NCI-H1436 treated with DMSO at 0.1 percent for 48 hours (cell line): ENCODE results near the gene SMR3A.

Experiments used
- DNase-seq: peaks from one replicate; lab custom pipeline; 2025; lab: John Stamatoyannopoulos, UW

The SMR3A gene

DNA sequence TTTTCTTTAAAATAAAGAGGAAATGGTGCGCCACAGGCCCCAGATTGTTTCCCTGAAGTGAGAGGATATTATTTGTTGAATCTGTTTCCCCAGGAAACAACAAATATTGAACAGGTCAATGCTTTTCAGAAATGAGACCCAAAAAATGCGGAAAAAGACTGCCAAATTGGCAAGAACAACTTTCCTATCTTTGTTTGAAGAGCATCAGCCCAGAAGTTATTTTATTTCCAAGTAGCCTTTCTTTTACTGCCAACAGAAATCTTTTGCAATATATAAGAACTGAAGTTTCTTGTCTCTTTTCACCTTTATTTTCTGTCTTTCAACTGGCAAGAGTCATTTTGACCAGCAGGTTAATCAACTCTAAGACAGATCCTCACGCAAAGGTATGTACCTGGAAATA is at the start of gene SMR3A:
SMR3A (plus strand) TSS at position 301 of the 400 bp plus-strand sequence. CDS start 1,356 bp downstream, outside the sequence.
- no peak for DNase-seq

DNA sequence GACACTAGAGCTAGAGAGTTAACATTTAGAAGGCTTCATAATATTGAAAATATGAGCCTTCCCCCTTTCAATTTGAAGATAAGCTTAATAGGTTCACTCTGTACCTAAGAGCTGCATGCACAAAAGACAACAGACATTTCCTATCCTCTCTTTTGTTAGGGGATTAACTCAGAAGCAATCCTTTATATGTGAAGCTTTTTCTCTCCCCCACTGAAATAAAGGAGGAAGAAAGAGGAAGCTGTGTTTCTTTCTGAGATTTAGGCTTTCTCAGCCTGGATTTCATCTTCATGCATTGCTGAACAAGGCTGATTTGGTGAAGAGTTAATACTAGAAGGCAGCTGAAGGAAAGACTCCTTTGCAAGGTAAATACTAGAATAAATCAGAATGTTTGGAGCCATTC is 46.8 kb upstream of the SMR3A start:
- no peak for DNase-seq

DNA sequence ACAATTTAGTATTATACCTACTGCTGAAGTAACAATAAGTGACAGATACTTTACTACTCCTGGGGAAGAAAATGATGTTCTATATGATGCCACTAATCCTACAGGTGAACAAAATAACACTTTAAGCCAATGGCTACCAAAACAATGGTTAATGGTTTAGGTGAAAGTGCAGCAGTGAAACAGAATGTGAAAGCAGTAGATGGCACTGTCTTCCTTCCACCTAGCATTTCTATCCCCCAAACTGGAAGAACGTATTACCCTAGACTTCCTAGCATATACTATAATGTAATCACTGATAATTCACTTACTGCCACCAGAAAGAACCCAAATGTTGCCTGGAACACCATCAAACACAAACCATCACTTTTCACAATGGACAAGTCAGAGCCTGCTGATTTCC is 44.6 kb upstream of the SMR3A start:
- DNase-seq, result no peak

DNA sequence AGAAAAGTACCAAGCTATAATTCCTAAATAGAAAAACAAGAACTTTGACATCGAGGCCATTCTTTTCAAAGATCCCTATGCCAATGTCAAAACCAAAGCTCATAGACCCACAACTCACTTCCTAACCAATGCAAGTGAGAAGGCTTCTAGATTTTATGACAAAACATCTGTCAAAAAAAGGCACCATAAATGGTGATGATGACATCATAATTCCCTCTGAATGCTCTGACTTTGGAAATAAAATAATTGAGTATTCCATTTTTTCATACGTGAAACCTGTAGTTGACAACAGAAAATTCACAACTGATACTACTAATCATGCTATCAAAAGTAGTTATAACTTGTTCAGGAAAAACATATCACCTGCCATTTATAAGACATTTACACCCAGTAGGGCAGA is 34.5 kb upstream of the SMR3A start:
- DNase-seq, result no peak

DNA sequence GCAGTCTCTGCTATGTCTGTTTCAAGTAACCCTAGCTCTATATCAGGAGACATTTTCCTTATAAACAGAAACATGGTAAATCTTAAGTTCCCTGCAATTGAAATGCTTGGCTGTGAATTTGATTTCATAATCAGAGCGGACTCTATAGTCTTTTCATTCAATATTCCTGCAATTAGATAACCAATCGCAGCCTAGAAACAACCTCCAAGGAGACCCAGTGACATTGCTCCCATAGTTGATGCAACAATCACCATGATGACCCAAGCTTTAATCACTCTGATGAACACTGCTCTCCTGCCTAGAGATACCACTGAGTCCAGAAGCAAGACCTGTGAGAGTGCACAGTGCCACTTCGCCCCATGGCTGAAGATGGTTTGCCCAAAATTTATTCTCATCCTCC is 25.9 kb upstream of the SMR3A start, which contains the start of gene CABS1:
CABS1 (plus strand) TSS at position 301 of the 400 bp plus-strand sequence; CDS start at position 360, 59 bp downstream.
- no peak for DNase-seq

DNA sequence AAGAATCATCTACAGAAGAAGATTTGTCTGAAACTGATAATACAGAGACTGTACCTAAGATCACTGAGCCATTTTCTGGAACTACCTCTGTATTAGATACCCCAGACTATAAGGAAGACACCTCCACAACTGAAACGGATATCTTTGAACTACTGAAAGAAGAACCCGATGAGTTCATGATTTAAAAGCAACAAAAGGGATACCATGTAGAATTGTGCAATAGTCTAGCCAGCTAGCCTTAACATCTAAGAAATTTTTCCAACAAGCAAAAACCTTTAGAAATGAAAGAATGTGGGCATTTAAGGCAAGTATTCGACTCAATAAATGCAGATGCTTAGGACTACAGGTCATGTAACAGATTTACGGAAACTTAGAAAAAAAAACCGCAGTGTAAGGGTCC is 24.5 kb upstream of the SMR3A start:
- DNase-seq, result no peak

DNA sequence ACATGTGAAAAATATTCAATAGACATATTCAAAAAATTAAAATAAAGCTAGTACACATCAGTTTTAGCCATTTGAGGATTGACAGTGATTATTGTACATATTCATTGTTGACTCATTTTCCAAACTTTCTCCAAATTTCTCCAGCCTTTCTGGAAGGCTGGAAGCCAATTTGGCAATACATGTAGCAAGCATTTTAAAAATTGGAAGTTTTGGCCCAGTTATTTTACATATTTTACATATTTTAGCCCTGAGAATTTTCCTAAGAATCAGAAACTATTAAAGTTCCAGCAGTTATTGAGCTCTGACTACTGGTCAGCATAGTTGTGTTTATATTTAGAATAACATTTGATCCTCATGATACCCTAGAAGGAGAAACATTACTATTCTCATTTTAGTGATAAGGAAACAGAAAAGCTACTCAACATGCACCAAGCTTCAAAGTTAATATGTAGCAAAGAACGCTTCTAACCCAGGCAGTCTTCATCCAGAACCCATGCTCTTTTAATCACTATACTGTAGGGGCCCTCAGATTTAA is 22.6 kb upstream of the SMR3A start:
- DNase-seq, result no peak

DNA sequence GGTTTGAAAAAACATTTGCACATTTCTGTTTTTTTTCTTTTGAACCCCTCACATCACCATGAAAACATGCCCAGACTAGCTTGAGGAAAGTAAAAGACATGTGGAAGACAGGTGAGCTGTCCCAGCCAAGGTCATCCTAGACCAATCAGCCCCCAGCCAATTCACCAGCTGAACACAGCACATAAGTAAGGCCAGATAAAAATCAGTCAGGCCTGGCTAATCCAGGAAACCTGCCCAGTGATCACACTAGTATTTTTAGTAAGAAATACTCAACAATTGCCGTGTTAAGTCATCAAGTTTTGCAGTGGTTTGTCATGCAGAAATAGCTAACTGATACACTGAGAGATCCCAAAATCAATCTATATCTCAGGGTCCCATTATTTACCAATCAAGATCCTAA is 4.4 kb upstream of the SMR3A start:
- no peak for DNase-seq

DNA sequence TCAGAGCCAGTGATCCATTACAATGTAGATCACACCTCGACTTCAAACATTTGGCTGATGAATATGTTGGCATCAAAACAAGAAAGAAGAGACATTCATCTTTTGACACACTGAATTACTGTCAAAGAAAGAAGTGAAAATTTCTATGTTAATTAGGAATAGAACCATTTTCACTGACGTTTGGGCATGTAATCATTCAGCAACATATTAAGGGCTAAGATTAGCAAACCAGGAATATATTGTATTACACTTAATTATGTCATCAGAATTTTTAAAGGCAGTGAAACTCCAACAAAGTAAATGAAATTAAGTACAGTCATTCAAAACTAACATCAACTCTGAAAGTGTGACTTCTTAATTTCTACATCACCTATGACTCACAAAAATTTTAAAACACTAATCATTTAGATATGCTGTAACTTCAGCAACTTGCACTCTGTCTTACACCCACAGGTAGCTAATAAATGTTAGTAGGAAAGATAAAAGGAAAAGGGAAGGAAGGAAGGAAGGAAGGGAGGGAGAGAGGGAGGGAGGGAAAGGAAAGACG is 1.4 kb upstream of the SMR3A start:
- DNase-seq, result no peak

DNA sequence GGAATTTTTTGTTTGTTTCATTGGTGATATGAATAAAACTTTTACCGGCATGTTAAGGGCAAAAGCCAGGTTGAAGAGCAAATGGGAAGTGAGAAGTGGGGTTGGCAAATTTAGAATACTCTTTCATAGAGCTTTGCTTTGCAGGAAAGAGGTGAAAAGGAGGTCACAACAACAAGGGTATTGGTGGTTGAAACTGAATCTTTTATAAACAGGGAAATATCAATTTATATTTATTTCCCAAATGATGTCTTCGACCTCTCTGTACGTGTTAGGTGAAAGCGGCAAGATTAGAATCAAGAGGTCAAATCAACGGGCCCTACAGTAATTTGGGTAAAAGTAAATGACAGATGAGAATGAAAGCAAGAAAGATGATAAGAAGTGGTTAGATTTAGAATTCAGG is 3.4 kb downstream of the SMR3A start:
- no peak for DNase-seq

DNA sequence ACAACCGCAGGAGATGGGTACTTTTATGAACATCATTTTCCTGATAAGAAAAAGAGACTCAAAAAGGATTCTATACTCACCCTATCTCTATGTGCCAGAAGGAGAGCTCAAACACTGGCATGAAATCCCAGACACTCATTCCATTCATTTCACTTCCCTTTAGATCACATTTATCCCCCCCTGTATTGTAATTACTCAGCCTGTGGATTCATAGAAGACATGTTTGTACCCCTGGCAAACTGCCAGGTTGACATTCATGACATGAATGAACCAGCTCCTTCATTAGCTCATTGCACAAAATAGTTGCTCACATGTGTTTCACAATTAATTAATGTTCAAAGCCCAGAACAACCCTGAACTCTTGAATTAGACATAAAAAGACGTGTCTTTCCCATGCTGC is 4.9 kb downstream of the SMR3A start:
- no peak for DNase-seq

DNA sequence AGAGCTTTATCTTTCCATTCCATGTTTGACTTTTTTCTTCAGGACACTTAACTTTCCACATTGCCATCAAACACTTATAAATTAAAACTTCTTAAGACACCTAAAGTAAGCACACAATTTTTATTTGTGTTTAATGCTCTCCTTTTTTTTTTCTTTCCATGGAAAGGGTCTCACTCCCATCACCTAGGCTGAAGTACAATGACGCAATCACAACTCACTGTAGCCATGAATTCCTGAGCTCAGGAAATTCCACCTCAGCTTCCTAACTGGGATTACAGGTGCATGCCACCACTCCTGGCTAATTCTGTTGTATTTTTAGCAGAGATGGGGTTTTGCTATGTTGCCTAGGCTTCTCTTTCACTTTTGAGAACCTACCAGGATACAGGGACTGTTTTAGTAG is 7.3 kb downstream of the SMR3A start:
- no peak for DNase-seq

DNA sequence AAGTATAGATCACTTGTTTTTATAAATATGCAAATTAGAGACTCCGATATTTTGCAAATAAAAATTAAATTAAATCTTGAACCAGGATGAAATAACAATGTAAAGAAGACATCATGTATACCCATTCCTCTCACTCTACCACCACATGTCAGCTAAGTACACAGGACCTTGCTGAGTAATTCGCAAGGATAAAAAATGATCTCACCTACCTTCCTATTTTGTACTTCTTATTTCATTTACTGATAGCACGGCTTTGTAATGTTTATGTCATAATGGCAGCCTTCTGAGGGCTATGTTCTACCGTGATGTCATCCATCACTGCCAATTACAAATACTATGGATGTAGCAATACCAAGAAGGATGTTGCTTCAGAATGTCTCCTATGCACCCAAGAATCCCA is 11.4 kb downstream of the SMR3A start:
- no peak for DNase-seq

DNA sequence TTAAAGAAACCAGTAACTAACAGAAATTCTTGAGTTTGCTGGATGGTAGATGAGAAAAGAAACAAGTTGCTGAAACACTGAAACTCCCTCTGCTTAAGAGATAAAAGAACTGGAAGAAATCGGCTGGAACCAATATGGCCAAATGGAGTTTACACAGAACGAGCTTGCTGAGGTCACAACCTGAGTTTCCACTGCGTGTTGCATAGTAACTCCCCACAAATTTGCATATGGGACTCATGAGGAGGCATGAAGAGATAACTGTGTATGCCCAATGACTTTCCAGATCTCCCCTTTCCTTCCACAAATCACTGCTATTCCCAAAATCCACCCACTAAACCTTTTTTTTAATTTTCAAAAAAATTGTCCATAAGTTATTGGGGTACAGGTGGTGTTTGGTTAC is 12.2 kb downstream of the SMR3A start:
- no peak for DNase-seq

DNA sequence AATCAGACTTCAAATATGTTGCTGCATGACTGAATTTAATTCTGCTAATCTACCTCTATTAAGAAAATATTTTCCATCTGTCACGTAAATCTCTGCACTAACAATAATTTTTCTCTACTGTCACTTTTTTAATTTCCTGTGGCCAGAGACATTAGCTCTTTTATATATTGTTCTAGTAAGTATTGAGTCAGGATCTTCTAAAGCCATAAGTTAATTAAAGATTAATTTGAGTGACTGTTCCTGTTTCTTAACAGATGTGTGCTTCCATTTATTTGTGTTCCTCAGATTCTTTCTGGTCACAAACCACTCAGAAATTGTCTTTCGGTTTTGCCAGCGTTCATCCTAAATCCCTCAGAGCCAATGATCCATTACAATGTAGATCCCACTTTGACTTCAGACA is 20.0 kb downstream of the SMR3A start:
- no peak for DNase-seq

DNA sequence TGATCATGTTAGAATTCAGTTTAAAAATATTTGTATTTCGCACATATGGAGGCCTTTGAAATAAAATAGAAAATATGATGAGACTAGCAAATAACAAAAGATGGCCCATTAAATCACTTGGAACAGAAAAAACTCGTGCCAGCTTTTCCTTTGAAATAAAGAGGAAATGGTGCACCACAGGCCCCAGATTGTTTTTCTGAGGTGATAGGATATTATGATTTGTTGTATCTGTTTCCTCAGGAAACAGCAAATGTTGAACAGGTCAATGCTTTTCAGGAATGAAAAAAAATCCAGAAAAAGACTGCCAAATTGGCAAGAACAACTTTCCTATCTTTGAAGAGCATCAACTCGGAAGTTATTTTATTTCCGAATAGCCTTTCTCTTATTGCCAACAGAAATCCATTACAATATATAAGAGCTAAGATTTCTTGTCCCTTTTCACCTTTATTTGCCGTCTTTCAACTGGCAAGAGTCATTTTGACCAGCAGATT is 22.2 kb downstream of the SMR3A start, which contains the start of gene SMR3B:
SMR3B (plus strand) TSS at position 441 of the 491 bp plus-strand sequence. CDS start 1,380 bp downstream, outside the sequence.
- DNase-seq, result no peak

DNA sequence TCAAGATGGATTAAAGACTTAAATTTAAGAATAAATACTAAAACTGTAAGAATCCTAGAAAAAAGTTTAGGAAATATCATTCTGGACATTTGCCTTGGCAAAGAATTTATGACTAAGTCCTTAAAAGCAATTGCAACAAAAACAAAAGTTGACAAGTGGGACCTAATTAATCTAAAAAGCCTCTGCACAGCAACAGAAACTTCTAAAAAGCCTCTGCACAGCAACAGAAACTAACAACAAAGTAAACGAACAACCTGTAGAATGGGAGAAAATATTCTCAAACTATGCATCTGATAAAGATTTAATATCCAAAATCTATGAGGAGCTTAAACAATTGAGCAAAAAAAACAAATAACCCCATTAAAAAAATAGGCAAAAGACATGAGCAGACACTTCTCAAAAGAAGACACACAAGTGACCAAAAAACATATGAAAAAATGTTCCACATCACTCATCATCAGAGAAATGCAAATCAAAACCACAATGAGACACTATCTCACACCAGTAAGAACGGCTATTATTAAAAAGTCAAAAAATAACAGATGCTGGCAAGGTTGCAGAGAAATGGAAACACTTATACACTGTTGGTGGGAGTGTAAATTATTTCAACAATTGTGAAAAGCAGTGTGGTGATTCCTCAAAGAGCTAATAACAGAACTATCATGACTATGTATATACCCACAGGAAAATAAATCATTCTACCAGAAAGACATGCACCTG is 31.7 kb downstream of the SMR3A start:
- DNase-seq, result no peak

DNA sequence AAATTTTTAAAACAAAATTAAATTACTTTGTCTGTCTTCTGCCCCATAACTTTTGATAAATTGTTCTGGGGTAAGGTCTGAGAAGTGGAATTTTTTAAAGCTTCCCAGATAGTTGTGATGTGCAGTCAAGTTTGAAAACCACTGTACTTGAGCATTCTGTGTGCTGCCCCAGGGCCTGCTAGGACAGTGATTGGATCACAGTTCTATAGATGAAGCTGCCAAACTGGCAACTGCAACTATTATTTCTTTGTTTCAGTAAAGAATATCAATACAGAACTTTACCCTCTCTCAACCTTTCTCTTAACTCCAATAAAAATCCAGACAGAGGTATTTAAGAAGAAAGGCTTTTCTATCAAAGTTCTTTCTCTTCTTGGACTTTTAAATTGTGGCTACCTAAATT is 37.0 kb downstream of the SMR3A start, which contains the start of gene OPRPN:
OPRPN (plus strand) TSS at position 361 of the 400 bp plus-strand sequence. CDS start 1,346 bp downstream, outside the sequence.
- no peak for DNase-seq

DNA sequence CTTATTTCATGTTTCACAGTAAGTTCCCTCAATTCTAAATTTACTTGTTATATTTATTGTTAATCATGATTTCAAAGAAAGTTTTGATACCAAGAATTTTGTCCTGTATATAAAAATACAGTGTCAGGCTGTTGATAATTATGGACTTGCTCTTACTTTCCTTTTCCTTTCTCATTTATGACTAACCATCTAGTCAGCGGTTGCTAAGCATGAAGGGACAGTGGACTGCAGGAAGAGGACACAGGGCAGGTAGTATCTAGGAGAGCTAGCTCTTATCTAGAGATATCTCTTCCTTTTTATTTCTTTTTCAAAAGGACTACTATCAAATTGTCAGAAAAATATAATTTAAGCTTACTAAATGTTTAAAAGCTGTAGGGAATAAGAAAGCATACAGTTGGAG is 38.8 kb downstream of the SMR3A start:
- no peak for DNase-seq

DNA sequence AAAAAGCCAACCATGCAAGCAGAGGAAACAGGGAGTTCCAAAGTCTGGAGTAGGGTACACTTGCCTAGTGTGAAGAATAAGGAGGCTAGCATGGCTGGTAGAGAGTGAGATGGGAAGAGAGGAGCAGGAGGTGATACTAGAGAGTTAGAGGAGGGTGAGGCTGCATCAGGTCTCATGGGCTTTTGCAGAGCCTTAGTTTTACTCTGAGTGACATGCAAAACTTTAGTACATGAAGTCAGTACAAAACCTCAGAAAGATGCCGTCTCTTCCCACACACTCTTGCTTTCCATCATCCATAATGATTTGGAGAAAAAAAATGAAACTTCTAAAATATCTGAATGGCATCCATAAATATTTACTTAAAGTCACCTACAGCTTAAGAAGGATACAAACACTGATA is 42.2 kb downstream of the SMR3A start:
- no peak for DNase-seq

DNA sequence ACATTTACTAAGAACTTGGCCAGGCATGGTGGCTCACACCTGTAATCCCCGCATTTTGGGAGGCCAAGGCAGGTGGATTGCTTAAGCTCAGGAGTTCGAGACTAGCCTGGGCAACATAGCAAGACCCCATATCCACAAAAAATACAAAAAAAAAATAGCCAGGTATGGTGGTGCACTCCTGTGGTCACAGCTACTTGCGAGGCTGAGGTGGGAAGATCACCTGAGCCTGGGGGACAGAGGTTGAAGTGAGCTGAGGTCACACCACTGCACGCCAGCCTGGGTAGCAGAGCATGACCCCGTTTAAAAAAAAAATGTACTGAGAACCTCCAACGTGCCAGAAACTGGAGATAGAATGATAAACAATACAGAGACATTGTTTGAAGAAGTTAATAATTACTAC is 45.2 kb downstream of the SMR3A start:
- no peak for DNase-seq
